GM12875 (cell line): ENCODE data around the gene SCAMP4.
A peak's percentile ranks its signal among the peaks of the same experiment; 100 is the strongest.

Experiments used
- H3K4me3 ChIP-seq: one replicate; pipeline ENCODE4 v1.5.1; 2011; ENCODE audit warnings: low read depth, low read length, control low read depth
- TF ChIP-seq, protein P1 (sequence below): IDR thresholded peaks from 2 replicates; pipeline ENCODE4 v1.5.1; 2011; ENCODE audit warnings: low read depth, mild to moderate bottlenecking, control low read depth, inconsistent platforms, low read length, moderate library complexity, borderline replicate concordance; ENCODE audit not compliant: insufficient read depth

The SCAMP4 gene

DNA sequence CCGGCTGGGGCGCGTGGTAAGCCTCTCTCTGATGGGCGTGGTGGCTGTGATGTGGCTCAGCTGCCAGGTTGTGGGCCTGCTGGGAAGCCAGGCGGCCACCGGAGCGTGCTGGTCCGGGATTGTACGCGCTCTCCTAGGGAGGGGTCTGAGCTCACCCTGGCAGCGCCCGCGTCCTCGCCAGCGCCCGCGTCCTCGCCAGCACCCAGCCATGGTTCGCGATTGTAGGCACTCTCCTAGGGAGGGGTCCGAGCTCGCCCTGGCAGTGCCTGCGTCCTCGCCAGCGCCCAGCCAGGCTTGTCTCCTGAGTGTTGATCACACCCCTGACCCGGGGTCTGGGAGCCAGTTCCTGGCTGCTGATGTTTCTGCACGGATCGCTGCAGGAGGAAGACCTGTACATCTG, 13.8 kb downstream of the SCAMP4 start:
- TF ChIP-seq, protein P1, sequence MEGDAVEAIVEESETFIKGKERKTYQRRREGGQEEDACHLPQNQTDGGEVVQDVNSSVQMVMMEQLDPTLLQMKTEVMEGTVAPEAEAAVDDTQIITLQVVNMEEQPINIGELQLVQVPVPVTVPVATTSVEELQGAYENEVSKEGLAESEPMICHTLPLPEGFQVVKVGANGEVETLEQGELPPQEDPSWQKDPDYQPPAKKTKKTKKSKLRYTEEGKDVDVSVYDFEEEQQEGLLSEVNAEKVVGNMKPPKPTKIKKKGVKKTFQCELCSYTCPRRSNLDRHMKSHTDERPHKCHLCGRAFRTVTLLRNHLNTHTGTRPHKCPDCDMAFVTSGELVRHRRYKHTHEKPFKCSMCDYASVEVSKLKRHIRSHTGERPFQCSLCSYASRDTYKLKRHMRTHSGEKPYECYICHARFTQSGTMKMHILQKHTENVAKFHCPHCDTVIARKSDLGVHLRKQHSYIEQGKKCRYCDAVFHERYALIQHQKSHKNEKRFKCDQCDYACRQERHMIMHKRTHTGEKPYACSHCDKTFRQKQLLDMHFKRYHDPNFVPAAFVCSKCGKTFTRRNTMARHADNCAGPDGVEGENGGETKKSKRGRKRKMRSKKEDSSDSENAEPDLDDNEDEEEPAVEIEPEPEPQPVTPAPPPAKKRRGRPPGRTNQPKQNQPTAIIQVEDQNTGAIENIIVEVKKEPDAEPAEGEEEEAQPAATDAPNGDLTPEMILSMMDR, result no peak
- H3K4me3 ChIP-seq, result no peak overlapping the region

DNA sequence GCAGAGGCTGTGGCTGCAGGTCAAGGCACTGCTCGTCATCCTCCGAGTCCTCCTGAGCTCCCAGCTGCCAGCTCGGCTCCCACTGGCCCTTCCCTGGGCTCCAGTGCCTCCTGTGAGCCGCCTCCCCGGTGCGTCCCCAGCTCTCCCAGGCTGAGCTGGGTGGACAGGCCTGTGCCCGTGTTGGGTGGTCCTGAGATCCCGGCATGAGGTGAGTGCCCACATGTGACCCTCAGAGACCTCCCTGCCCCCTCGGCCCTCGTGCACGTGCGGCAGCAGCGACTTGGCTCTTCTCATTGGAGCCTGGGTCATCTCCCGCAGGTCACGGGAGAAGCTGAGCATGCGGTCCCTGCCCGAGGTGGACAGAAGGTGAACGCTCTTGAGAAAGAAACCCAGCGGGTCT, 15.4 kb downstream of the SCAMP4 start:
- no peak overlapping the region for H3K4me3 ChIP-seq
- TF ChIP-seq, protein P1, result no peak

DNA sequence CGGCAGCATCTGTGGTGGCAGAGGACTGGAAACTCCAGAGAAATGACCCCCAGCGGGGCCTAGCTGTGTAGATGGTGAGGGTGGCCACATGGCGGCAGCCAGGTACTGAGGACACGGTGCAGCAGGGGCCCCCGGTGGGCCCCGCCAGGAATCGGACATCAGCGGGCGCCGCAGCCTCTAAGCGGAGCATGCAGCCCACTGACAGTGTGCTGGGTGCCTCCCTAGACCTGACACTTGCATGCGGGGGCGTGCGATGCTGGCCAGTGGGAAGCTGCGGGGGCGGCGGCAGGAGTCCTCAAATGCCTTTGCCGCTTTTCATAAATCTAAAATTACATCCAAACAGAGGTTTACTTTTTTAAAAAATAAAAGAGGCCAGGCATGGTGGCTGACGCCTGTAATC, 16.1 kb downstream of the SCAMP4 start:
- H3K4me3 ChIP-seq, result no peak overlapping the region
- TF ChIP-seq, protein P1, result no peak

DNA sequence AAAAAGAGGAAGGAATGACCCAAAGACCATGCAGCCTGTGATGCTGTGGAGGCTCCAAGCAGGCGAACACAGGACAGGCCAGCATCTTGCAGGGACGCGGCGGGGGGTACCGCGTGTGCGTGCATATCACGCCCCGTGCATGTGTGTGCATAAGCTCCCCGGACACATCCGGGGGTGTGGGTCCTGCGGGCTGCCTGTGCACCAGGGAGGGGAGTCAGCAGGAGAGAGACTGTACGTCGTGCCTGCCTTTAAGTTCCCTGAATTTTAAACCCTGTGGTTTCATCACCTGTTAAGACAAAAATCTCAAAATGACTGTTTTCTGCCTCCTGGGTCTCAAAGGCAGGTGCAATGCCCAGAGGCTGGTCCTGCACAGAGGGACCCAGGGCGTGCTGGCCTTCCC, 16.6 kb downstream of the SCAMP4 start:
- TF ChIP-seq, protein P1, result no peak
- no peak overlapping the region for H3K4me3 ChIP-seq

DNA sequence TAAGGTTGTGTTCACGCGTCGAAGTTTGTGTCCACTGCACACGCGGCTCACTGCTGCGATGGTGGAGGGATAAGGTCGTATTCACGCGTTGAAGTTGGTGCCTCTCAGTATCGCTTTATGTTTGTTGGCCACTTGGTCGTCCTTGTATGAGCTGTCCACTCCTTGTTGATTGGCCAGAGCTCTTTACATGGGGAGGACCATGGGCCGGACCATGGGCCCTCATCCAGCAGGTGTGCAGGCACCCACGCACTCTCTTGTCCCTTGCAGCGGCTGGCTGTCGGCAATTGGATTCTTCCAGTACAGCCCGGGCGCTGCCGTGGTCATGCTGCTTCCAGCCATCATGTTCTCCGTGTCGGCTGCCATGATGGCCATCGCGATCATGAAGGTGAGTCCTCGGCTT, 17.6 kb downstream of the SCAMP4 start:
- no peak overlapping the region for H3K4me3 ChIP-seq
- TF ChIP-seq, protein P1, result no peak

DNA sequence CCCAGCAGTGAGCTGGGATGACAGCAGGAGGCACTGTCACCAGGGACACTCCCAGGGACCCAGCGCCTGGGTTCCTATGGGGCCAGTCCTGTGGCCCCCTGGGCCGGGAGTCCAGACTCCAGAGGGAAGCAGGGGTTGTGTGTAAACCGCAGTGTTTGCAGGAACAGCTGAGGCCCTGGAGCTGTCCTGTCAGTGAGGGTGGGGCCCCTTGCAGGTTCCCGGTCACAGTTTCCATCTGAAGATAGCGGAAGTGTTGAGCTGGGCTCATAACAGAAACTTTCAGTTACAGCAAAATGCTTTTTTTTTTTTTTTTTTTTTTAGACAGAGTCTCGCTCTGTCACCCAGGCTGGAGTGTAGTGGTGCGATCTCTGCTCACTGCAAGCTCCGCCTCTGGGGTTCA, 18.1 kb downstream of the SCAMP4 start:
- no peak overlapping the region for H3K4me3 ChIP-seq
- TF ChIP-seq, protein P1, result 0 out of 2 replicates have a peak, but pooled peaks have one; percentile 10

DNA sequence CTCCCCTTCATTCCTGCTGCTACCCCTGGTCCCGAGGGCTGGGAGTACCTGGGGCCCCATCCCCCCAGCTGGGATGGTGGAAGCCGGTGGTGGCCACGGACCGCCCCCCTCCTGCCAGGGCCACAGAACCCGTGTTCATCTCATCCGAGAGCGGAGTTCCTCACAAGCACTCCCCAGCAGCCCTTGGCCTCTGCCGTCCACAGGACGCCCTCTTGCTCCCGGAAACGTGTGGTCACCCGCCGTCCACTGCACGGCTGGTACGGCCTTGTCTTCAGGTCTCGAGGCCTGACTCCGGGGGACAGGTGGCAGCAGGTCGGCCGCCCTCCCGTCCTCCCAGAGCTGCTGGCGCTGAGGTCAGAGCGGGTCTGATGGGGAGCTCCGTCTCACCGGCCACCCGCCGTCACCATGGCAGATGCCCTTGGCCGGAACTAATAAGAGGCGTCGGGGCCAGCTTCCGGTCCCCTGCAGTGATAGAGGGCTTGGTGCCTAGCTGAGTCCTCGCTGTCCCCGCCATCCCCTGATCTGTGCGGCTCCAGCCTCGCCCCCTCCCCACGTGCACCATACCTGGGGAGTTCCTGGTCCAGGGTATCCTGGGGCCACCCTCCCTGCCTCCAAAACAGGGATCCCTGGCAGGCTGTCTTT, 19.2 kb downstream of the SCAMP4 start:
- H3K4me3 ChIP-seq, result no peak overlapping the region
- TF ChIP-seq, protein P1, result no peak
